ENCODE data around the gene LAMA2.

GRCh38 chr6:129239825-129240491, 357.0 kb downstream of the LAMA2 start:
- TF ChIP-seq CTCF (IDR thresholded peaks at IDR 0.05) (no peak), POLR2A (IDR thresholded peaks at IDR 0.05) (no peak)

All from uterus (tissue), 2 donors.